Lung (tissue), 12 donors: Measurements from ENCODE around the gene TNIK. TPM values are rescaled to one million over a fixed set of nuclear protein-coding genes. Genes with fewer than 3 reads are reported as not detected.

Source experiments
- ATAC-seq: fragments of 200-7000 bp; cut with Tn5 transposase; one replicate; pipeline ENCODE4 v1.9.1; 2020; ENCODE audit warnings: moderate number of reproducible peaks; ENCODE audit not compliant: insufficient read depth, low FRiP score
- DNase-seq, 3 donors: peaks; one replicate each; pipeline ENCODE4 v3.0.0-alpha.2; 2013 to 2017
- H3K27ac ChIP-seq, 2 donors: one replicate each; pipeline ENCODE4 v1.5.1; 2013; ENCODE audit warnings: mild to moderate bottlenecking in 2 of 2, moderate library complexity in 2 of 2, control low read depth in 1 of 2, inconsistent platforms in 1 of 2, low read depth in 1 of 2, low read length in 1 of 2
- H3K27me3 ChIP-seq, 3 donors: one replicate each; pipeline ENCODE4 v1.5.1; 2013; ENCODE audit warnings: low read length in 2 of 3; ENCODE audit not compliant: control insufficient read depth in 3 of 3, insufficient read depth in 3 of 3
- H3K36me3 ChIP-seq, 4 donors: one replicate each; pipeline ENCODE4 v1.5.1; 2013; ENCODE audit warnings: low read length in 4 of 4, mild to moderate bottlenecking in 1 of 4, moderate library complexity in 1 of 4; ENCODE audit not compliant: control insufficient read depth in 4 of 4, insufficient read depth in 4 of 4
- H3K4me1 ChIP-seq, 5 donors: one replicate each; pipeline ENCODE4 v1.5.1; 2013; ENCODE audit warnings: low read length in 5 of 5, mild to moderate bottlenecking in 2 of 5, moderate library complexity in 1 of 5; ENCODE audit not compliant: control insufficient read depth in 5 of 5, insufficient read depth in 5 of 5
- H3K4me3 ChIP-seq: one replicate; pipeline ENCODE4 v1.5.1; 2013; ENCODE audit warnings: mild to moderate bottlenecking, control low read depth, moderate library complexity
- H3K9ac ChIP-seq, 2 donors: one replicate each; pipeline ENCODE4 v1.5.1; 2013; ENCODE audit warnings: low read length in 2 of 2, control low read depth in 1 of 2; ENCODE audit not compliant: insufficient read depth in 1 of 2
- H3K9me3 ChIP-seq, 4 donors: one replicate each; pipeline ENCODE4 v1.5.1; 2013; ENCODE audit warnings: low read length in 3 of 4, mild to moderate bottlenecking in 1 of 4, moderate library complexity in 1 of 4; ENCODE audit not compliant: control insufficient read depth in 4 of 4, insufficient read depth in 3 of 4
- WGBS, 2 donors: extraction: QIAGEN DNeasy Blood & Tissue Kit; methylation state at CpG; one replicate each; pipeline ENCODE4 v1.1.7; 2013; 5-methylcytosine and 5-hydroxymethylcytosine counted together
- polyA plus RNA-seq, 2 donors: library from polyadenylated mRNA; stranded (reverse); fragments of 200-250 nt; gene quantifications; one replicate each; pipeline ENCODE4 v1.2.1, GENCODE V29; 2013
- total RNA-seq, 2 donors: library from RNA; depleted of rRNA in 1 of 2; stranded (reverse); fragments of >200 nt in 1 of 2; gene quantifications; one replicate each; pipeline ENCODE4 v1.2.1, GENCODE V29; 2014 to 2021
- TF ChIP-seq, protein P1 (sequence below): IDR thresholded peaks from 2 replicates; pipeline ENCODE4 v1.5.1; 2012; ENCODE audit warnings: mild to moderate bottlenecking; ENCODE audit errors: control extremely low read depth, extremely low read depth
- donor health status: control.
- donor health status: control.
- donor health status: Bipolar disorder and iron deficiency.
- donor health status: healthy.
- donor health status: DM: yes; HTN: yes; CAD: no.

The TNIK gene
- total and polyA plus RNA-seq, 4 donors: 9.4 to 36.3 (median 14.3) TPM

DNA sequence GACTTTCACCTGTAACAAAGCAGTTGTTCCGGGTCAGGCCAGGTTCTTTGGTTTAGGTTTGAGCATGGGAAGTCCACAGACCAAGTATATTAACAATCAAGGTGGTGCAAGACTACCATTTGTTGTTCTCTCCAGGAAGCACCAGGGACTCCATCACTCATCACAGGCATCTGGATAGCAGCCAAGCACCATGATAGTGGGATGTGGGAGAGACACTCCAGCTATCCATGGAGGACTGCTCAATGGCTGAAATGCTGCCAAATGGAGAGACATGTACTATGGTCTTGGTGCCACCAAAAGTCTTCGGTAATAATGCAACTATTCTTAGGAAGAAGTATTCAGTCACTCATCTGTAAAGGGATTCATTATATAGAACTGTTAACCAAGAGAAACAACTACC lies 143.0 kb downstream of the TNIK start:
- no peak overlapping the region for H3K9ac ChIP-seq
- 85 to 91% methylated on average over 2 of the region's 2 CpGs for WGBS, 2 donors
- peaks cover 0 to 28% (median 11%) of the 10 kb centered on the region in 5 donors for H3K4me1 ChIP-seq
- DNase-seq: no peak
- ATAC-seq: no peak
- H3K27ac ChIP-seq: no peak overlapping the region
- H3K4me3 ChIP-seq: no peak overlapping the region
- TF ChIP-seq, protein P1, sequence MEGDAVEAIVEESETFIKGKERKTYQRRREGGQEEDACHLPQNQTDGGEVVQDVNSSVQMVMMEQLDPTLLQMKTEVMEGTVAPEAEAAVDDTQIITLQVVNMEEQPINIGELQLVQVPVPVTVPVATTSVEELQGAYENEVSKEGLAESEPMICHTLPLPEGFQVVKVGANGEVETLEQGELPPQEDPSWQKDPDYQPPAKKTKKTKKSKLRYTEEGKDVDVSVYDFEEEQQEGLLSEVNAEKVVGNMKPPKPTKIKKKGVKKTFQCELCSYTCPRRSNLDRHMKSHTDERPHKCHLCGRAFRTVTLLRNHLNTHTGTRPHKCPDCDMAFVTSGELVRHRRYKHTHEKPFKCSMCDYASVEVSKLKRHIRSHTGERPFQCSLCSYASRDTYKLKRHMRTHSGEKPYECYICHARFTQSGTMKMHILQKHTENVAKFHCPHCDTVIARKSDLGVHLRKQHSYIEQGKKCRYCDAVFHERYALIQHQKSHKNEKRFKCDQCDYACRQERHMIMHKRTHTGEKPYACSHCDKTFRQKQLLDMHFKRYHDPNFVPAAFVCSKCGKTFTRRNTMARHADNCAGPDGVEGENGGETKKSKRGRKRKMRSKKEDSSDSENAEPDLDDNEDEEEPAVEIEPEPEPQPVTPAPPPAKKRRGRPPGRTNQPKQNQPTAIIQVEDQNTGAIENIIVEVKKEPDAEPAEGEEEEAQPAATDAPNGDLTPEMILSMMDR: no peak
- H3K9me3 ChIP-seq: no peaks in the 10 kb centered on the region
- no peaks in the 10 kb centered on the region for H3K27me3 ChIP-seq
- no peaks in the 10 kb centered on the region for H3K36me3 ChIP-seq

DNA sequence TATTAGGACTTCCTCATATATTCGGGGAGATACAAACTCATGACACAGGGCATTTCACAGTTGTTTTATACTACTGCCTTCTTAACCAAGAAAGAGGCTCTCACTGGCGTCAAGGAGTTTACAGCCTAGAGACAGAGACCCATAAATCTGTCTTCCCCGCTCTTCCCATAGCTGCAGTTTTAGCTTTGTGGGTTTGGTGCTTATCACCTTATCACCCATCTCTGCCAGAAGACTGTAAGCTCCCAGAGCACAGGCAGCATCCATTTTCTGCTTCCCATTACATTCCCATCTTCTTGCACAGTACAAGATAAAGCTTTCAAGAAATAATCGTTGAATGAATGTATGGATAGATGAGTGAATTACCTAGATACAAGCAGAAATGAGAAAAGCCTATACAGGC lies 144.3 kb downstream of the TNIK start:
- no peak overlapping the region for H3K9ac ChIP-seq
- H3K27me3 ChIP-seq: no peaks in the 10 kb centered on the region
- DNase-seq (no peak), ATAC-seq (no peak)
- TF ChIP-seq, protein P1: no peak
- no peak overlapping the region for H3K4me3 ChIP-seq
- no peaks in the 10 kb centered on the region for H3K36me3 ChIP-seq
- peaks cover 0 to 19% (median 11%) of the 10 kb centered on the region in 5 donors for H3K4me1 ChIP-seq
- 96 to 97% methylated on average over 4 of the region's 4 CpGs for WGBS, 2 donors
- H3K9me3 ChIP-seq: no peaks in the 10 kb centered on the region
- H3K27ac ChIP-seq: no peak overlapping the region

DNA sequence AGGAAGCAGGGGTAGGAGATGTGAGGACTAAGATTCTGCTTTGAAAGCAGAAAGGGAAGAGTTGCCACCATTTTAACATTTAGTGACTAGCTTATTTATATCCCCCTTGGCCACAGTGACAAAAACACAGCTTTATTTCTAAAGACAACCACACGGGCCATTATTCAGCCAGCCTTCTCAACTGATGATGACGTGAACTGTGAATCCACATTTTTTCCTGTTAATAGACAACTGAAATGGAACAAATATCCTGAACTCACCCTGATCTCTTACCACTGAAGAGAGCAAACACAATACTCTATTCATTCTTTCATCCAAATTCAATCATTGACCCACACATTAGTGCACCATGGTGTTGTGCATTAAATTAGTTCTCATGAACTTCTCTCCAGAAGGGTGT lies 145.1 kb downstream of the TNIK start:
- DNase-seq (no peak), ATAC-seq (no peak)
- Histone ChIP-seq H3K27ac (no peak overlapping the region), H3K36me3 (no peaks in the 10 kb centered on the region), H3K9ac (no peak overlapping the region), H3K27me3 (no peaks in the 10 kb centered on the region), H3K4me3 (no peak overlapping the region), H3K4me1 (peaks cover 0 to 15% (median 7%) of the 10 kb centered on the region in 5 donors), H3K9me3 (no peaks in the 10 kb centered on the region)
- 84 to 90% methylated on average over 2 of the region's 2 CpGs for WGBS, 2 donors
- TF ChIP-seq, protein P1: no peak

DNA sequence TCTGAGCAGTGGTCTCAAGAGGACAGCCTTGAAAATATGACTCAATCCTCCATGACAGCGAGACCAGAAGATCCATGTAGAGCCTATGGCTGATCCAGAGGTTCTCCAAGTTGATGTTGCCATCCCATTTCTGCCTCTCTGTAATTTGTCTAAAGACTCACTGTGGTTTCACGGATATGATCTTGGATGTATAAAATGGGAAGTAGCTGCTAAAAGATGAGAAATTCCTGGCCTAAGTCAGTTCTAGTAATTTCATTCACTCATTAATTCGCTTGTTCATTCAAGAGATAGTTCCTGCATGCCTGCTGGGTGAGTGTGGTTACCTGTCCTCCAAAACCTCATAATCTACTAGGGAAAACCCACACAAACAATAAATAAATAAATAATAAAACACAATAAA lies 145.9 kb downstream of the TNIK start:
- ATAC-seq (no peak), DNase-seq (no peak)
- Histone ChIP-seq H3K9me3 (no peaks in the 10 kb centered on the region), H3K36me3 (no peaks in the 10 kb centered on the region), H3K9ac (no peak overlapping the region), H3K4me1 (peaks cover 0 to 14% (median 0%) of the 10 kb centered on the region in 5 donors), H3K27ac (no peak overlapping the region), H3K27me3 (no peaks in the 10 kb centered on the region), H3K4me3 (no peak overlapping the region)
- 93 to 95% methylated on average over 3 of the region's 3 CpGs for WGBS, 2 donors
- TF ChIP-seq, protein P1: no peak
